Mesothelial cell of epicardium (in vitro differentiated cells): ENCODE measurements around the gene TMEM247. TPM values are rescaled to one million over a fixed set of nuclear protein-coding genes. Genes with fewer than 3 reads are reported as not detected.
"Not testable (repeated sequence)": the region's sequence is repeated elsewhere in the genome, so short reads cannot be mapped to it uniquely, and the experiment has no call there.

Experiments
- DNase-seq, 2 experiments: peaks; one replicate each; pipeline ENCODE4 v3.0.0; 2021; ENCODE audit warnings: low spot score in 2 of 2; ENCODE audit not compliant: unreplicated experiment in 2 of 2
- H3K27ac Mint-ChIP-seq: 2 replicates; pipeline ENCODE4 v1.8.0; 2021; ENCODE audit warnings: mixed read lengths
- H3K27me3 Mint-ChIP-seq: 2 replicates; pipeline ENCODE4 v1.8.0; 2021; ENCODE audit warnings: low read depth, mixed read lengths
- H3K36me3 Mint-ChIP-seq: 2 replicates; pipeline ENCODE4 v1.8.0; 2021; ENCODE audit warnings: mixed read lengths
- H3K4me1 Mint-ChIP-seq: 2 replicates; pipeline ENCODE4 v1.8.0; 2021; ENCODE audit warnings: mixed read lengths
- H3K4me3 Mint-ChIP-seq: 2 replicates; pipeline ENCODE4 v1.8.0; 2021; ENCODE audit warnings: mild to moderate bottlenecking, moderate library complexity, mixed read lengths
- H3K9me3 Mint-ChIP-seq: 2 replicates; pipeline ENCODE4 v1.8.0; 2021; ENCODE audit warnings: mixed read lengths
- total RNA-seq: library from RNA; stranded (reverse); gene quantifications from 3 replicates; pipeline ENCODE4 v1.2.1, GENCODE V29; 2021
- TF ChIP-seq, protein P1 (sequence below): fragments of 200-600 bp; sonication (generic); IDR thresholded peaks from one replicate; pipeline ENCODE4 v1.5.0; 2021; ENCODE audit warnings: antibody characterized with exemption; ENCODE audit not compliant: unreplicated experiment

The TMEM247 gene
- total RNA-seq, 1 donor from 2014 or later = not detected

DNA sequence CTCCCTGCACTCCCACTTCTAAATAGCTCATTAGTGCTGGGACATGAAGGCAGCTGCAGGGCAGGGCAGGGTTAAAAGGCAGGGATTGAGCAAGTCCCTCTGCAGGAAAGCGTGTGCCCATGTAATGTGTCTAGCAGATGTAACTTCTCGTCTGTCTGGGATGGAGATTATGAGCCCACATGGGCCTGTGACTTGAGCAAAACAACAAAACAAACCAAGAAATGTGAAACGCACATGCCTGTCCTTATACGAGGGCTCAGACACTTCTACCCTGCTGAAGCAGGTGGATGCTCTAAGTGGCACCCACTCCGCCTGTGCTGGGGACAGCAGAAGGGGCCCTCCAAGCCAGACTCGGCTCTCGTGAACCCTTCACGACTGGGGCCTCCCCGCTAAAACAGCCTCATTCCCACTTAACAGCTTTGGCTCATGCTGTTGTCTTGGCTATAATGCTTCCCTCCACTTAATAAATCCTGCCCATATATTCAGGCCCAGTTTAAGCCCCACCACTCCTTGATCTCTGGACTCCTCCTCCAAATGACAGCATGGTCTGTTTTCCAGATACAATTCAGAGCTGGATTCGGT, 40.9 kb downstream of the TMEM247 start:
- DNase-seq = no peak
- H3K9me3 Mint-ChIP-seq = peaks cover 21% of the 10 kb centered on the region
- H3K27ac Mint-ChIP-seq = peak overlapping the region; percentile 19
- no peaks in the 10 kb centered on the region for H3K27me3 Mint-ChIP-seq
- H3K4me1 Mint-ChIP-seq = peaks cover 5% of the 10 kb centered on the region
- H3K4me3 Mint-ChIP-seq = no peak overlapping the region
- H3K36me3 Mint-ChIP-seq = peaks cover 9% of the 10 kb centered on the region
- TF ChIP-seq, protein P1, sequence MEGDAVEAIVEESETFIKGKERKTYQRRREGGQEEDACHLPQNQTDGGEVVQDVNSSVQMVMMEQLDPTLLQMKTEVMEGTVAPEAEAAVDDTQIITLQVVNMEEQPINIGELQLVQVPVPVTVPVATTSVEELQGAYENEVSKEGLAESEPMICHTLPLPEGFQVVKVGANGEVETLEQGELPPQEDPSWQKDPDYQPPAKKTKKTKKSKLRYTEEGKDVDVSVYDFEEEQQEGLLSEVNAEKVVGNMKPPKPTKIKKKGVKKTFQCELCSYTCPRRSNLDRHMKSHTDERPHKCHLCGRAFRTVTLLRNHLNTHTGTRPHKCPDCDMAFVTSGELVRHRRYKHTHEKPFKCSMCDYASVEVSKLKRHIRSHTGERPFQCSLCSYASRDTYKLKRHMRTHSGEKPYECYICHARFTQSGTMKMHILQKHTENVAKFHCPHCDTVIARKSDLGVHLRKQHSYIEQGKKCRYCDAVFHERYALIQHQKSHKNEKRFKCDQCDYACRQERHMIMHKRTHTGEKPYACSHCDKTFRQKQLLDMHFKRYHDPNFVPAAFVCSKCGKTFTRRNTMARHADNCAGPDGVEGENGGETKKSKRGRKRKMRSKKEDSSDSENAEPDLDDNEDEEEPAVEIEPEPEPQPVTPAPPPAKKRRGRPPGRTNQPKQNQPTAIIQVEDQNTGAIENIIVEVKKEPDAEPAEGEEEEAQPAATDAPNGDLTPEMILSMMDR = no peak

DNA sequence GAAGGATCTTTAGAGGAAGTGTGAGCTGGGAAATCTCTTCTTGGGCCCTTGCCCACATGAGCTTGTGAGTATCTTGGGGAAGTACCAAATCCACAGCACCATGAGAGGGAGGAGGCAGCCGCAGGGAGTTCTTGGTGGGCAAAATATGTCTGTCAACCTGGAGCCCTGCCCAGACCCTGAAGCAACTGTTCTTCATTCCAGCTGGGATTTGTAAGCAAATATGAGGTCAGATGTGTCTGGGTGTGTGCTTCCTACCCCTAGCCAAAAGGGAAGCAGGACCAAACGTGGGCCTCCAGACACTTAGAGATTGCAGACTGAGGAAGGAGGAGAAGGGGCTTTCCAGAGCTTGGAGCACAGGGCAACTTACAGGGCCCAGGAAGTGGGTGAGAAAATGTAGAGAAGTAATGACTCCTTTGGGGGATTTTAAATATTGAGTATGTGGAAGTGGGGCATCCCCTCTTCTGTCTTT, 41.9 kb downstream of the TMEM247 start:
- peaks cover 11% of the 10 kb centered on the region for H3K9me3 Mint-ChIP-seq
- peaks cover 2% of the 10 kb centered on the region for H3K36me3 Mint-ChIP-seq
- H3K27me3 Mint-ChIP-seq = no peaks in the 10 kb centered on the region
- peak overlapping the region; percentile 59 for H3K27ac Mint-ChIP-seq
- TF ChIP-seq, protein P1 = no peak
- peaks cover 5% of the 10 kb centered on the region for H3K4me1 Mint-ChIP-seq
- H3K4me3 Mint-ChIP-seq = no peak overlapping the region
- peak in 1 of 2 experiments; percentile 10 for DNase-seq

DNA sequence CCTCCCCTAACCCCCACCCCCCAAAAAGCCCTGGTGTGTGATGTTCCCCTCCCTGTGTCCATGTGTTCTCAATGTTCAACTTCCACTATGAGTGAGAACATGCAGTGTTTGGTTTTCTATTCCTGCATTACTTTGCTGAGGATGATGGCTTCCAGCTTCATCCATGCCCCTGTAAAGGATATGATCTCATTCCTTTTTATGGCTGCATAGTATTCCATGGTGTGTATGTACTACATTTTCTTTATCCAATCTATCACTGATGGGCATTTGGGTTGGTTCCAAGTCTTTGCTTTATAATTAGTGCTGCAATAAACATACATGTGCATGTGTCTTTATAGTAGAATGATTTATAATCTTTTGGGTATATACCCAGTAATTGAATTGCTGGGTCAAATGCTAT, 43.0 kb downstream of the TMEM247 start:
- not testable (repeated sequence) for H3K9me3 Mint-ChIP-seq, H3K36me3 Mint-ChIP-seq, H3K27me3 Mint-ChIP-seq, H3K4me1 Mint-ChIP-seq, DNase-seq, H3K27ac Mint-ChIP-seq, H3K4me3 Mint-ChIP-seq

DNA sequence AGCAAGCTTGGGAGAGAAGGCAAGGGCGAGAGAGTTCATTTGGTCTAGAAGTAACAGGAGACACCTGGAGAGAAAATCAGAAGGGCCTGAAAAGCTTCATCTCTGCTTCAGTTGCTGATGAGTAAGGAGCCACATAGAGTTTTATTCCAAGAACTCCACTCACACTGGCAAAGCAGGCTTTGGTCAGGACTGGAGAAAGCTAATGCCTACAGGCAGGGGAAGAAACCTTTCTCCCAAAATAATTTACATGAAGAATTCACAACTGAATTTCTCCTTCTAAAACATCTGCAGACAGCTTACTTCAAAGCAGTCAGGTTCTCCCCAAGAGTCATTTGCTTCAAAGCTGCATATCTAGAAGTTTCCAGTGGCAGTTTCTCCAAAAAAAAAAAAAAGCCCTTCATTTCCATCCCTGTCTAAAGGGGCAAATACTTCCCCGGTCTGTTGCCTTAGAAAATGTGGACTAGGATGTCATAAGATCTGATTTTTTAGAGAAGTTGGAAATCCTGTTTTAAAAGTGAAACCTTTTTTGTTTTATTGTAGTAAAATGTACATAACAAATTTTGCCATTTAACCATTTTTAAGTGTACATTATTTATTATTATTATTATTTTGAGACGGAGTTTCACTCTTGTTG, 46.3 kb downstream of the TMEM247 start:
- H3K4me3 Mint-ChIP-seq = no peak overlapping the region
- no peak overlapping the region for H3K27ac Mint-ChIP-seq
- H3K27me3 Mint-ChIP-seq = no peaks in the 10 kb centered on the region
- H3K4me1 Mint-ChIP-seq = peaks cover 2% of the 10 kb centered on the region
- TF ChIP-seq, protein P1 = no peak
- no peaks in the 10 kb centered on the region for H3K9me3 Mint-ChIP-seq
- peak in 1 of 2 experiments; percentile 5 for DNase-seq
- peaks cover 5% of the 10 kb centered on the region for H3K36me3 Mint-ChIP-seq

DNA sequence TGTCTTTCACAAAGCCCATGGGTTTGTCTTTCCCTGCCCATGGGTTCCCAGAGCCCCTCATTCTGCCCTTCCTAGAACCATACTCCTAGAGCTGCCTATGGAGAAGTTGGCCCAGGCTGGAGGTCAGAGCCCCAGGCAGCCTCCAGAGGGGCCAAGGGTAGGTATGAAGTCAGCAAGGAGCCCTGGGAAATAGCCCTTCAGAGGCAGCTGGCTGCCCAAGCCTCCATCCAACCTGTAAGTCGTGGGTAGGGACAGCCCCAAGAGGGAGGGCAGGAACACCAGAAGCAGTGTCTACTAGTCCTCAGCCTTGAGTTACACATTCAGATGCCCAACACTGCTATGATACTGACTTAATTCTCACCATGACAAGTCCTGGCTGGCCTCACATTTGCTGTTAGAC, 49.5 kb downstream of the TMEM247 start:
- TF ChIP-seq, protein P1 = no peak
- H3K36me3 Mint-ChIP-seq = peaks cover 6% of the 10 kb centered on the region
- no peak overlapping the region for H3K4me3 Mint-ChIP-seq
- no peaks in the 10 kb centered on the region for H3K27me3 Mint-ChIP-seq
- no peaks in the 10 kb centered on the region for H3K9me3 Mint-ChIP-seq
- H3K4me1 Mint-ChIP-seq = no peaks in the 10 kb centered on the region
- no peak overlapping the region for H3K27ac Mint-ChIP-seq
- DNase-seq = no peak

DNA sequence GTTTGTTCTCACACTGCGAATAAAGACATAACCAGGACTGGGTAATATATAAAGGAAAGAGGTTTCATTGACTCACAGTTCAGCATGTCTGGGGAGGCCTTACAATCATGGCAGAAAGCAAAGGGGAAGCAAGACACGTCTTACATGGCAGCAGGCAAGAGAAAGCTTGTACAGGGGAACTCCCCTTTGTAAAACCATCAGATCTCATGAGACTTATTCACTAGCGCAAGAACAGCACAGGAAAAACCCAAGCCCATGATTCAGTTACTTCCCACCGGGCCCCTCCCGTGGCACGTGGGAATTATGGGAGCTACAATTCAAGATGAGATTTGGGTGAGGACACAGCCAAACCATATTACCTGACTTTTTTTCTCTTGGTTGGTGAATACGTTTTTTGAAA, 51.3 kb downstream of the TMEM247 start:
- no peak overlapping the region for H3K4me3 Mint-ChIP-seq
- TF ChIP-seq, protein P1 = no peak
- H3K4me1 Mint-ChIP-seq = no peaks in the 10 kb centered on the region
- H3K27ac Mint-ChIP-seq = no peak overlapping the region
- no peaks in the 10 kb centered on the region for H3K27me3 Mint-ChIP-seq
- H3K9me3 Mint-ChIP-seq = no peaks in the 10 kb centered on the region
- DNase-seq = no peak
- H3K36me3 Mint-ChIP-seq = peaks cover 12% of the 10 kb centered on the region
